GM13976 (cell line): ENCODE results near the gene ASCL2.

Experiments used
- DNase-seq: peaks from one replicate; pipeline ENCODE4 v3.0.0; 2012; ENCODE audit warnings: low spot score
- in situ Hi-C: fragments of 300-500 bp; cut with MboI; formaldehyde crosslinking; loops from one replicate; pipeline ENCODE4 v1.12.0; 2022; ENCODE audit warnings: low sequenced_read_pairs, mixed read lengths, inconsistent platforms; ENCODE audit not compliant: unreplicated experiment
- TF ChIP-seq, protein P1 (sequence below): IDR thresholded peaks from 2 replicates; pipeline ENCODE4 v1.5.1; 2012; ENCODE audit warnings: borderline replicate concordance, mild to moderate bottlenecking; ENCODE audit not compliant: insufficient read depth; ENCODE audit errors: extremely low read depth, missing control alignments, control extremely low read depth

The ASCL2 gene

DNA sequence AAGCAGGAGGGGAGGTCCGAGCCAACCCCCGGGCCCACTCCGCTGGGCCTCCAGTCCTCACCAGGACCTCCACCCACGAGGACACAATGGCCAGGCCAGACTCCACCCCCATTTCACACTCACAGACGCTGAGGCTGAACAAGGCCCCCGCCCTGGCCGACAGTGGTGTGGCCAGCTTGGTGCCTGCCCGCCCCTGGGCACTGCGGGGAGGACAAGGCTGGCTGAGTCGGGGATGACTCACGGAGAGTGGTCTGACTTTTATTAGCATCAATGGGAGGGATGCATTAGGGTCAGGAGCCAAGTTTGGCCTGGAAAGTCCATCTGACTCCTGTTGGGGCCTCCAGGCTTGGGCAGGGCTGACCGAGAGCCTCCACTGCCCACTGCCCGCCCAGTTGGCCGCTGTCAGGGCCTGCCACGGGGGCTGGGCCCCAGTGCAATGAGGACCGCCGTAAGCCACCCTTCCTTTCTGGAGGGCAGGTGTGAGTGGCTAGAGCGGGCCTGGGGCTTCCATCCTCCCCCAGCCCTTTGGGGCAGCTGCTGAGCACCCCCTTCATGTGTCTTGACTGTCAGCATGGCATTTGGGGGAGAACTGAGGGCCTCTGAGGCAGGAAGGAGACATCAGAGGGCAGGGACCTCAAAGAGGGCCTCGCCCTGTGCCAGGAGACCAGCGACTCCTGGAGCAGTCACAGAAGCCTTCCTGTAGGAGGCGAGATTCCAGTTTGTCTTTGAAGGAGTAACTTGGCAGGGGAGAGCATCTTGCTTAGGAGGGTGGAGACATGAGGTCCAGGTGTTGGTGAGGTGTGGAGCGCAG is 42.0 kb upstream of the ASCL2 start:
- in situ Hi-C loops = loop anchor here (10.0 kb wide), 1 partner anchor 102 kb away; no protein-coding TSS in a partner anchor
- TF ChIP-seq, protein P1, sequence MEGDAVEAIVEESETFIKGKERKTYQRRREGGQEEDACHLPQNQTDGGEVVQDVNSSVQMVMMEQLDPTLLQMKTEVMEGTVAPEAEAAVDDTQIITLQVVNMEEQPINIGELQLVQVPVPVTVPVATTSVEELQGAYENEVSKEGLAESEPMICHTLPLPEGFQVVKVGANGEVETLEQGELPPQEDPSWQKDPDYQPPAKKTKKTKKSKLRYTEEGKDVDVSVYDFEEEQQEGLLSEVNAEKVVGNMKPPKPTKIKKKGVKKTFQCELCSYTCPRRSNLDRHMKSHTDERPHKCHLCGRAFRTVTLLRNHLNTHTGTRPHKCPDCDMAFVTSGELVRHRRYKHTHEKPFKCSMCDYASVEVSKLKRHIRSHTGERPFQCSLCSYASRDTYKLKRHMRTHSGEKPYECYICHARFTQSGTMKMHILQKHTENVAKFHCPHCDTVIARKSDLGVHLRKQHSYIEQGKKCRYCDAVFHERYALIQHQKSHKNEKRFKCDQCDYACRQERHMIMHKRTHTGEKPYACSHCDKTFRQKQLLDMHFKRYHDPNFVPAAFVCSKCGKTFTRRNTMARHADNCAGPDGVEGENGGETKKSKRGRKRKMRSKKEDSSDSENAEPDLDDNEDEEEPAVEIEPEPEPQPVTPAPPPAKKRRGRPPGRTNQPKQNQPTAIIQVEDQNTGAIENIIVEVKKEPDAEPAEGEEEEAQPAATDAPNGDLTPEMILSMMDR = no peak
- no peak for DNase-seq

- TF ChIP-seq, protein P1 = no peak
- no peak for DNase-seq
- in situ Hi-C loops = loop anchor here (10.0 kb wide), 1 partner anchor 103 kb away; no protein-coding TSS in a partner anchor
Observed at GRCh38 chr11:2311353-2312133, 41.2 kb upstream of the ASCL2 start.

GRCh38 chr11:2310786-2311352 is 40.5 kb upstream of the ASCL2 start:
- no peak for DNase-seq
- TF ChIP-seq, protein P1 = no peak
- in situ Hi-C loops = loop anchor here (10.0 kb wide), 1 partner anchor 104 kb away; no protein-coding TSS in a partner anchor

DNA sequence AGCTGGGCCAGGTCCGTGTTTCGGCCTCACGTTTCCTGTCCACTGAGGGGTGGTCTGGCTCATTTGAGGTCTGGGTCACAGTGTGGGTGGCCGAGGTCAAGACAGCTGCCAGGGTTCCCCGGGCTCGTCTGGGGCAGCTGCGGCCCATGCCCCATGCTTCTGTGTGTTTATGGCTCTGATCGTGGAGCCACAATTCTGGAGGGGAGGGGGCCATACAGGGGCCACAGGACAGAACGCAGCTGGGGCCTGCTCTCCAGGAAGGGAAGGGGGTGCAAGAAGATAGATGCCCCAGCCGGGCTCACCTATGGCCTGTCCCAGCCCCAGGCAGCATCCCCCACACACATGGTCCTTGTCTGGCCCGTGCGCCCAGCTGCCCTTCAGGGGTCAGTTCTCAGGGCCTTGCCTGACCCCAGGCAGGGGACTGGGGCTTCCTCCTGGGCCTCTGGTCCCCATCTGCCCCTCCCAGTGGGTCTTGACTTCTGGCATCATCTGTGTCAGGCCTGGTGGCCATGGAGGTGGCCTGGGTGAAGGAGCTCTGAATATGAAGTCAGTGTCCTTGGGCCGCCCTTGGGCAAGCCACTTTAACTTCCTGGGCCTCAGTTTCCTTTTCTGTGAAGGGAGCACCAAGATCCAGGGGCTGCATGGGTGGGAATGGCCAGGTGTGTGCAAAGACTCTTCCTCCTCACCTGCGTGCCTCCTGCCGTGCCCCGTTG is 39.8 kb upstream of the ASCL2 start:
- TF ChIP-seq, protein P1 = no peak
- no peak for DNase-seq
- in situ Hi-C loops = loop anchor here (10.0 kb wide), 1 partner anchor 105 kb away; no protein-coding TSS in a partner anchor

DNA sequence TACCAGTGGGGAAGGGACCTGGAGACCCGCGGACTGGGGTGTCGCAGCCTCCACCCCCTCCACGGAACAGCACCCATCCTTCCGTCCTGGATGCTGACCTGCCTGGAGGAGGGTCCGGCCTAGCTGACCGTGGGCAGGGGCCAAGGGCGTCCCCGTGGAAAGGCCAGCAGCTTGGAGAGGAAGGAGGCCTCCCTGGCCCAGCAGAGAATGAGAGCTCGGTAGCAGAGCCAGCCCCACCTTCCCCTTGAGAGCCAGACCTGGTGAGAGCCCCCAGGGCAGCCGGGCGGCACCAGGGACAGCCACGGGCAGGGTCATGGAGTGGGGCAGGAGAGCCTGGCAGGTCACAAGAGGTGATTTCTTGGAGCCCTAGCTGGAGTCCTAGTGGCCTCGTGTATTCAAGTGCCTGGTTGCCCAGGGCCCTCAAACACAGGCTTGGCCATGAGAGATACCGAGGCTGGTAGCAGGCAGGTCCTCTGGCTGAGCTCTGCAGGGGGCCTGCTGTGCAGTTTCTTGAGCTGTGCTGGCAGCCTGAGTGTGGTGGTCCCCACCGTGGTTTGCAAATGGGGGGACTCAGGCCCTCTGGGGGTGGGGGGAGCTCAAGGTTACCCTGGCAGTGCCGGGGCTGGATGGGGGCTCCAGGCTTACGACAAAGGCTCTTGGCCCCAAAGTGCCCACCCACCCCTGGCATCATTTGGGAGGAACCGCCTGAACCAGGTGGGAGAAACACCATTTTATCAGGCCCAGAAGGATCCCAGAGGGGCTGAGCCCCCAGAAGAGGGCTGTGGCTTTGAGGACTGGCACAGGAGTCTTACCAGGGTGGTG is 39.1 kb upstream of the ASCL2 start:
- TF ChIP-seq, protein P1 = no peak
- no peak for DNase-seq
- in situ Hi-C loops = loop anchor here (10.0 kb wide), 1 partner anchor 105 kb away; no protein-coding TSS in a partner anchor
